H1 (cell line): ENCODE results near the gene CRTC1. TPM values are rescaled to one million over a fixed set of nuclear protein-coding genes. Genes with fewer than 3 reads are reported as not detected.

Source experiments
- ATF3 ChIP-seq: IDR thresholded peaks from 2 replicates; pipeline ENCODE4 v1.6.1; 2011; ENCODE audit warnings: low read depth, mild to moderate bottlenecking, low read length; ENCODE audit not compliant: insufficient read depth
- BRCA1 ChIP-seq: IDR thresholded peaks from 2 replicates; pipeline ENCODE4 v1.6.1; 2012; ENCODE audit warnings: low read depth, low read length, improper control_type of control experiment
- CHD7 ChIP-seq: fragments of 300-600 bp; sonication (generic); IDR thresholded peaks from 2 replicates; pipeline ENCODE4 v1.7.1; 2012; ENCODE audit warnings: low read length, moderate library complexity, mild to moderate bottlenecking, inconsistent platforms; ENCODE audit not compliant: insufficient replicate concordance
- CREB1 ChIP-seq: IDR thresholded peaks from 2 replicates; pipeline ENCODE4 v1.6.1; 2012; ENCODE audit warnings: inconsistent platforms
- E2F6 ChIP-seq: IDR thresholded peaks from 2 replicates; pipeline ENCODE4 v1.6.1; 2012; ENCODE audit warnings: inconsistent platforms
- RAD21 ChIP-seq, 2 experiments: IDR thresholded peaks in 1 of 2; conservative IDR thresholded peaks in 1 of 2; 2 replicates each; pipeline ENCODE4 v1.6.1; 2011; ENCODE audit warnings: low read depth in 2 of 2, low read length in 2 of 2, improper control_type of control experiment in 1 of 2, inconsistent platforms in 1 of 2, mild to moderate bottlenecking in 1 of 2, moderate library complexity in 1 of 2
- SUZ12 ChIP-seq: fragments of 200-600 bp; sonication (generic); IDR thresholded peaks from 2 replicates; pipeline ENCODE4 v1.6.1; 2012; ENCODE audit warnings: mild to moderate bottlenecking, inconsistent platforms, low read length, moderate library complexity, mixed read lengths
- YY1 ChIP-seq: IDR thresholded peaks from 2 replicates; pipeline ENCODE4 v1.6.1; 2011; ENCODE audit warnings: low read depth, mild to moderate bottlenecking, low read length
- polyA plus RNA-seq, 7 experiments: library from polyadenylated mRNA; depleted of rRNA in 3 of 7; stranded (reverse) in 5 of 7; unstranded in 2 of 7; fragments of >200 nt in 5 of 7; fragments of 200-250 nt in 2 of 7; gene quantifications; 1 replicate in 5 of 7; 2 replicates in 1 of 7; 4 replicates in 1 of 7; pipeline versions ENCODE4 v1.2.1 to v1.2.3, GENCODE V29; 2011 to 2013; ENCODE audit warnings: missing spikeins in 2 of 7, mixed read lengths in 2 of 7
- total RNA-seq: library from RNA; stranded (reverse); fragmentation: NEBNext Ultra II Directional; extraction: Animal tissue kit (Norgen Biotek cat#: 25700); gene quantifications from 2 replicates; pipeline ENCODE4 v1.2.1, GENCODE V29; 2021

Gene CRTC1
- total and polyA plus RNA-seq, 2 of the 8 experiments (the other 6 are each of a cell fraction or from before 2014, with no cell fraction given): 2.9 to 8.5 TPM

GRCh38 chr19:18646535-18647370 is 36.7 kb upstream of the CRTC1 start (continued):
- TF ChIP-seq CHD7: no peak
- TF ChIP-seq RAD21 (IDR thresholded peaks at IDR 0.05 in 1 of 2, conservative IDR thresholded peaks at IDR 0.05 in 1 of 2; ENCODE audit: low read depth in 2 of 2, low read length in 2 of 2): no peak
- no peak for TF ChIP-seq E2F6
- TF ChIP-seq BRCA1: no peak
- no peak for TF ChIP-seq CREB1
- TF ChIP-seq YY1: no peak
- TF ChIP-seq SUZ12: no peak
- no peak for TF ChIP-seq ATF3
